ENCODE data around the gene CD99L2.

Gene CD99L2

GRCh38 chrX:150837845-150838244, 60.6 kb downstream of the CD99L2 start:
- Histone ChIP-seq H3K36me3 (ENCODE audit: control insufficient read depth in 1 of 2, insufficient read depth in 2 of 2, low read length in 2 of 2) (no peaks in the 10 kb centered on the region), H4K91ac (ENCODE audit: low read depth, low read length) (no peak overlapping the region), H2BK5ac (ENCODE audit: low read depth, low read length, poor library complexity) (no peak overlapping the region), H2BK120ac (ENCODE audit: insufficient read depth, low read length, poor library complexity) (no peak overlapping the region), H3K27ac (ENCODE audit: low read depth, low read length) (no peak overlapping the region), H3K9ac (ENCODE audit: low read length) (no peak overlapping the region), H3K27me3 (ENCODE audit: insufficient read depth, low read length) (no peaks in the 10 kb centered on the region), H3K4me3 (ENCODE audit: low read depth, low read length) (no peak overlapping the region), H3K79me2 (ENCODE audit: control insufficient read depth, insufficient read depth, low read length, poor library complexity) (no peaks in the 10 kb centered on the region), H2AK5ac (ENCODE audit: low read length) (no peak overlapping the region), H3K23ac (ENCODE audit: low read length) (no peak overlapping the region), H3K79me1 (ENCODE audit: low read length) (no peaks in the 10 kb centered on the region), H4K8ac (ENCODE audit: low read depth, low read length) (no peak overlapping the region), H3K4me1 (ENCODE audit: control insufficient read depth in 1 of 2, insufficient read depth in 2 of 2, low read length in 2 of 2) (no peaks in the 10 kb centered on the region), H3K9me3 (ENCODE audit: insufficient read depth, low read depth, low read length) (no peaks in the 10 kb centered on the region), H2AFZ (ENCODE audit: insufficient read depth, low read length, poor library complexity) (no peak overlapping the region), H3K4me2 (ENCODE audit: low read length) (no peak overlapping the region), H2BK12ac (ENCODE audit: low read length) (no peak overlapping the region), H3K4ac (ENCODE audit: low read depth, low read length) (no peak overlapping the region), H4K12ac (ENCODE audit: low read depth, low read length) (no peak overlapping the region), H3K18ac (ENCODE audit: low read length) (no peak overlapping the region), H3K14ac (ENCODE audit: low read length) (no peak overlapping the region)
- no peak for DNase-seq
- no CpG with 5 or more reads among the region's 4 CpGs for WGBS (ENCODE audit: extremely low coverage, insufficient coverage, insufficient read length)

DNA sequence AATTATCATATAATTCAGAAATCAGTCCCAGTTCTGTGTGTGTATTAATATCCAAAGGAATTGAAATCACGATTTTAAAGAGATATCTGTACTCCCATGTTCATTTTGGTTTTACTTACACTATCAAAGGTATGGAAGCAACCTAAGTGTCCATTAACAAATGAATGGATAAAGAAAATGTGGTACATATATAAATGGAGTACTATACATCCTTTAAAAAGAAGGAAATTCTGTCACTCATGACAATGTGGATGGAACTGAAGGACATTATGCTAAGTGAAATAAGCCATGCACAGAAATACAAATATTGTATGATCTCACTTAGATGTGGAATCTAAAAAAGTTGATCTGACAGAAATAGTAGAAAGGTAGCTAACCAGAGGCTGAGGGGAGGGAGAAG, 63.8 kb downstream of the CD99L2 start:
- H3K27me3 ChIP-seq (ENCODE audit: insufficient read depth, low read length), result no peaks in the 10 kb centered on the region
- H4K91ac ChIP-seq (ENCODE audit: low read depth, low read length), result no peak overlapping the region
- WGBS (ENCODE audit: extremely low coverage, insufficient coverage, insufficient read length), result no CpG with 5 or more reads among the region's 1 CpG

DNA sequence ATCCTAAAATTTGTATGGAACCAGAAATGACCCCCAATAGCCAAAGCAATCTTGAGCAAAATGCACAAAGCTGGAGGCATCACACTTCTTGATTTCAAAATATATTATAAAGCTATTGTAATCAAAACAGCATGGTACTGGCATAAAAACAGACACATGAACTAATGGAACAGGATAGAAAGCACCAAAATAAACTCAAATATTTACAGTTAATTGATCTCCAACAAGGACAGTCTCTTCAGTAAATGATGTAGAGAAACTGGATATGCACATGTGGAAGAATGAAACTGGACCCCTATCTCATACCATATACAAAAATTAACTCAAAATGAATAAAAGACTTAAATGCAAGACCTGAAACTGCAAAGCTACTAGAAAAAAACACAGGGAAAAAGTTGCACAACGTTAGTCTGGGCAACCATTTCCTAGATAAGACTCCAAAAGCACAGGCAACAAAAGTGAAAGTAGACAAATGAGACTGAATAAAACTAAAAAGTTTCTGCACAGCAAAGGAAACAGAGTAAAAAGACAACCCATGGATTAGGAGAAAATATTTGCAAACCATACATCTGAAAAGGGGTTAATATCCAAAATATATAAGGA, 64.9 kb downstream of the CD99L2 start:
- Histone ChIP-seq H2BK5ac (ENCODE audit: low read depth, low read length, poor library complexity) (no peak overlapping the region), H3K27ac (ENCODE audit: low read depth, low read length) (no peak overlapping the region), H3K4ac (ENCODE audit: low read depth, low read length) (no peak overlapping the region), H3K9me3 (ENCODE audit: insufficient read depth, low read depth, low read length) (no peaks in the 10 kb centered on the region), H4K8ac (ENCODE audit: low read depth, low read length) (no peak overlapping the region), H3K18ac (ENCODE audit: low read length) (no peak overlapping the region), H3K36me3 (ENCODE audit: control insufficient read depth in 1 of 2, insufficient read depth in 2 of 2, low read length in 2 of 2) (no peaks in the 10 kb centered on the region), H3K27me3 (ENCODE audit: insufficient read depth, low read length) (no peaks in the 10 kb centered on the region), H3K23ac (ENCODE audit: low read length) (no peak overlapping the region), H2BK120ac (ENCODE audit: insufficient read depth, low read length, poor library complexity) (no peak overlapping the region), H4K12ac (ENCODE audit: low read depth, low read length) (no peak overlapping the region), H2AFZ (ENCODE audit: insufficient read depth, low read length, poor library complexity) (no peak overlapping the region), H3K4me2 (ENCODE audit: low read length) (no peak overlapping the region), H3K79me1 (ENCODE audit: low read length) (no peaks in the 10 kb centered on the region), H3K4me3 (ENCODE audit: low read depth, low read length) (no peak overlapping the region), H3K9ac (ENCODE audit: low read length) (no peak overlapping the region), H2AK5ac (ENCODE audit: low read length) (no peak overlapping the region), H3K4me1 (ENCODE audit: control insufficient read depth in 1 of 2, insufficient read depth in 2 of 2, low read length in 2 of 2) (no peaks in the 10 kb centered on the region), H2BK12ac (ENCODE audit: low read length) (no peak overlapping the region), H4K91ac (ENCODE audit: low read depth, low read length) (no peak overlapping the region), H3K79me2 (ENCODE audit: control insufficient read depth, insufficient read depth, low read length, poor library complexity) (no peaks in the 10 kb centered on the region), H3K14ac (ENCODE audit: low read length) (no peak overlapping the region)
- no CpG with 5 or more reads among the region's 1 CpG for WGBS (ENCODE audit: extremely low coverage, insufficient coverage, insufficient read length)
- peak in 1 of 2 donors; percentile 32 for DNase-seq

More for the DNA sequence above, 63.8 kb downstream of the CD99L2 start:
- Histone ChIP-seq H2AFZ (ENCODE audit: insufficient read depth, low read length, poor library complexity) (no peak overlapping the region), H3K9ac (ENCODE audit: low read length) (no peak overlapping the region), H3K4ac (ENCODE audit: low read depth, low read length) (no peak overlapping the region), H3K79me1 (ENCODE audit: low read length) (no peaks in the 10 kb centered on the region), H3K18ac (ENCODE audit: low read length) (no peak overlapping the region), H3K4me2 (ENCODE audit: low read length) (no peak overlapping the region), H4K12ac (ENCODE audit: low read depth, low read length) (no peak overlapping the region), H3K36me3 (ENCODE audit: control insufficient read depth in 1 of 2, insufficient read depth in 2 of 2, low read length in 2 of 2) (no peaks in the 10 kb centered on the region), H2BK12ac (ENCODE audit: low read length) (no peak overlapping the region), H4K8ac (ENCODE audit: low read depth, low read length) (no peak overlapping the region), H3K4me1 (ENCODE audit: control insufficient read depth in 1 of 2, insufficient read depth in 2 of 2, low read length in 2 of 2) (no peaks in the 10 kb centered on the region), H3K14ac (ENCODE audit: low read length) (no peak overlapping the region), H3K79me2 (ENCODE audit: control insufficient read depth, insufficient read depth, low read length, poor library complexity) (no peaks in the 10 kb centered on the region), H2BK5ac (ENCODE audit: low read depth, low read length, poor library complexity) (no peak overlapping the region), H2AK5ac (ENCODE audit: low read length) (no peak overlapping the region), H2BK120ac (ENCODE audit: insufficient read depth, low read length, poor library complexity) (no peak overlapping the region), H3K4me3 (ENCODE audit: low read depth, low read length) (no peak overlapping the region), H3K27ac (ENCODE audit: low read depth, low read length) (no peak overlapping the region), H3K9me3 (ENCODE audit: insufficient read depth, low read depth, low read length) (no peaks in the 10 kb centered on the region), H3K23ac (ENCODE audit: low read length) (no peak overlapping the region)
- DNase-seq, result no peak

DNA sequence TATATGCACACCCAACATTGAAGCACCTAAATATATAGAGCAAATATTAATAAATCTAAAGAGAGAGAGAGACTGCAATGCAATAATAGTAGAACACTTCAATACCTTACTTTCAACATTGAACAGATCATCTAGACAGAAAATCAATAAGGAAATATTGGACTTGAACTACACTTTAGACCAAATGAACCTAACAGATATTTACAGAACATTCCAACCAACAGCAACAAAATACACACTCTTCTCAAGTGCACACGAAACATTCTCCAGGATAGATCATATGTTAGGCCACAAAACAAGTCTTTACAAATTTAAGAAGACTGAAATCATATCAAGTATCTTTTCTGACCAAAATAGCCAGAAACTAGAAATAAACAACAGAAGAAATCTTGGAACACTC, 66.6 kb downstream of the CD99L2 start:
- Histone ChIP-seq H3K9me3 (ENCODE audit: insufficient read depth, low read depth, low read length) (no peaks in the 10 kb centered on the region), H3K18ac (ENCODE audit: low read length) (no peak overlapping the region), H3K27me3 (ENCODE audit: insufficient read depth, low read length) (no peaks in the 10 kb centered on the region), H2AFZ (ENCODE audit: insufficient read depth, low read length, poor library complexity) (no peak overlapping the region), H4K12ac (ENCODE audit: low read depth, low read length) (no peak overlapping the region), H3K9ac (ENCODE audit: low read length) (no peak overlapping the region), H3K27ac (ENCODE audit: low read depth, low read length) (no peak overlapping the region), H2AK5ac (ENCODE audit: low read length) (no peak overlapping the region), H3K4me3 (ENCODE audit: low read depth, low read length) (no peak overlapping the region), H3K23ac (ENCODE audit: low read length) (no peak overlapping the region), H3K79me1 (ENCODE audit: low read length) (no peaks in the 10 kb centered on the region), H2BK120ac (ENCODE audit: insufficient read depth, low read length, poor library complexity) (no peak overlapping the region), H4K91ac (ENCODE audit: low read depth, low read length) (no peak overlapping the region), H3K4me2 (ENCODE audit: low read length) (no peak overlapping the region), H3K14ac (ENCODE audit: low read length) (no peak overlapping the region), H2BK5ac (ENCODE audit: low read depth, low read length, poor library complexity) (no peak overlapping the region), H3K36me3 (ENCODE audit: control insufficient read depth in 1 of 2, insufficient read depth in 2 of 2, low read length in 2 of 2) (no peaks in the 10 kb centered on the region), H4K8ac (ENCODE audit: low read depth, low read length) (no peak overlapping the region), H2BK12ac (ENCODE audit: low read length) (no peak overlapping the region), H3K79me2 (ENCODE audit: control insufficient read depth, insufficient read depth, low read length, poor library complexity) (no peaks in the 10 kb centered on the region), H3K4me1 (ENCODE audit: control insufficient read depth in 1 of 2, insufficient read depth in 2 of 2, low read length in 2 of 2) (no peaks in the 10 kb centered on the region), H3K4ac (ENCODE audit: low read depth, low read length) (no peak overlapping the region)
- WGBS (ENCODE audit: extremely low coverage, insufficient coverage, insufficient read length), result no CpG with 5 or more reads among the region's 1 CpG
- DNase-seq, result no peak
